HG03432 (cell line): Measurements from ENCODE around the gene GABBR2.

Experiments
- ATAC-seq: cut with Tn5 transposase; IDR thresholded peaks from one replicate; pipeline ENCODE4 v1.9.1; 2021; ENCODE audit warnings: mild to moderate bottlenecking, moderate library complexity; ENCODE audit not compliant: unreplicated experiment

The GABBR2 gene

DNA sequence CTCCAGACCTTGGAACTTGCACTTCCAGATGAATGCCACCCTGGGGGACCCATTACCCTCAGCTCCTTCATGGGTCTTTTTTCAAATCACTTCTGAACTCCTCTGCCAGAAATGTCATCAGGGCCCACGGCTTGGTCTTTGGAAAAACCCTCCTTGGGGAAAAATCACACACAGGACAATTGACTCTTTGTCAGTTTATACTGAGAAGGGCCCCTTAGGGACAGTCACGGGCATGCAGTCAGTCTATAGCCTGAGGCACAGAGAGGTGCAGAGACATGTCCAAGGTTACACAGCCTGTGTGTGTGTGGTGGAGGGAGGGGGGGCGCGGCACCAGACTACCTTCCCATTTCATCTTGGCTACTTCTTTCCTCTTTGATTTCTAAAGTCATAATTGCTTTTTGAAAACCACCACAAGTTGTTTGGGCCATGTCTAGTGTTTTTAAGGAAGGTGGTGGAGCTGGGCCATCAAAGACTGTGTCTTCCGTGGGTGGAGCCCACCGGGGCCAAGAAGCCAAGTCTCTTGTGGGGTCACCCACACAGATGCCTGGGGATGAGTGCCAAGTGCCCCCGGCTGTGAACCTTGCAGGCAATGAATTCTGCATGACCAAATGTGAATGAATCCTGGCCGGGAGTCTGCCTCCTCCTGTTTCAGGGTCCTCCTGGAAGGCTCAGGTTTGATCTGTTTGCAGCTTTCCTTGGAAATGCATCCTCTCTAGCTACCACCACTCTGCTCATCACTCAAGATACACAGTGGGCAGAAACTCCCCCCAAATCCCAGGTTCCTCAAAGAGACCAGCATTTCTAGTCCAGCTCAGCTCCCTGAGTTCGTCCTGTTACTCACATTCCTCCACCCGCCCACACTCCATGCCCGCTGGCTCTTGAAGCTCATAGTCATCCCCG lies 253.2 kb downstream of the GABBR2 start:
- no peak for ATAC-seq

DNA sequence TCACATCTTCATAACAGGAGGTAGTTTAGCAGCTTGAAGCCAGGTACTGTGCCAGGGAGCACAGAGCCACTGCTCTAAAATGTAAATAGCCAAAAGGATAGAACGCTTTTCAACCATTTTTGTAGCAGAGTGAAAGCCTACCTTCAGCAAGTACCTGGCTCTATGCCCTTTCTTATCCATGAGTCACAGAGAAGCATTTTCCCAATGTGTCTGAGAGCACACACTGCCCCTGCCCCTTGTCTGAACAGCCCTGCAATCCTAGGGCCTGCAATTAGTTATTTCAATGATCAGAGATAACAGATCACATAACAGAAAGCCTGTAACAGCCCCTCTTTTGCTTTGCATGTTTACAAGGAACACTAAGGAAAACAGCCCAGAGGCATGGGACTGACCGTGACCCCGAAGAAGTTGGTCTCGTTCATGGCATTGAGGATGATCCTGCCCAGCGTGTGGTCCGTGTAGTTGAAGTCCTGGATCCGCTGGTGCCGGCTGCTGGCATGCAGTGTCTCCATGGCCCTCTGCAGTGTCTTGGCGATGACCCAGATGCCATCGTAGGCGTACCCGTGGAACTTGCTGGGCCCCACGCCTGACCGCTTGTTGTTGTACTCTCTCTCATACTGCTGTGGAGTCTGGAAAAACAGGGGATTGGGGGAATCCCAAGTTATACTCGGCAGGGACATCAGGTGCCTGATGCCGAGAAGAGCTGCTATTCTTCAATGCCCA lies 255.0 kb downstream of the GABBR2 start:
- no peak for ATAC-seq

DNA sequence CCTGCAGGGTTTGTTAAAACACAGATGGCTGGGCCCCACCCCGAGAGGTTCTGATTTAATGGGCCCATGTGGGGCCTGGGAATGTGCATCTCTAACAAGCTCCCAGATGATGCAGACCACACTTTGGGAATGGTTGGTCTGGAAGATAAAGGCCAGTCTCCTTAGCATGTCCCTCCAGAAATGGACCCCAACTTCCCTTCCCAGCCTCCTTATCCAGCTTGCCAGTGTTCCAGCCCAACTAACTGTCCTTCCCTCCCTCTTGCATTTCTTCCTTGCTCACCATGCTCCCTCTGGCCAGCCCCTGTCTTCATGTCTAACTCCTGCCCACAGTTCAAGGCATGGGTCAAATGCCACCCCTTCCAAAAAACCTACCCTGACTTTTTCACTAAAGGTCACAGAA lies 257.2 kb downstream of the GABBR2 start:
- ATAC-seq: no peak

DNA sequence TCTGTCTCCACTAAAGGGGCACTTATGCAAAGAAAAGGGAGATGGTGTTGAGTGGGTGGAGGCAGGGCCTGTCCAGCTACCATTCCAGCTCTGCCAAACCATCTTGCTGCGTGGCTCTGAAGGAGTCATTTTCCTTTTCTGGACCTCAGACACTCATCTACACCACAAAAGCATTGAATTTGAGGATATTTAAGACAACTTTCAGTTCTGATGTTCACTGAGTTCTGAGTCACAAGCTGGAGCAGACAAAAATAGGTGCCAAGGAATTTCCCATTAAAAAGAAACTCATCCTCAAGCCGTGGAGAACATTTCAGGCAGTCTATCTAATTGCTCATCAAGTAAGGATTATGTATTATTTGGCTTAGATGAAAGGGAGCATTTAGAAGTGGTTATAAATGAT lies 258.2 kb downstream of the GABBR2 start:
- no peak for ATAC-seq

DNA sequence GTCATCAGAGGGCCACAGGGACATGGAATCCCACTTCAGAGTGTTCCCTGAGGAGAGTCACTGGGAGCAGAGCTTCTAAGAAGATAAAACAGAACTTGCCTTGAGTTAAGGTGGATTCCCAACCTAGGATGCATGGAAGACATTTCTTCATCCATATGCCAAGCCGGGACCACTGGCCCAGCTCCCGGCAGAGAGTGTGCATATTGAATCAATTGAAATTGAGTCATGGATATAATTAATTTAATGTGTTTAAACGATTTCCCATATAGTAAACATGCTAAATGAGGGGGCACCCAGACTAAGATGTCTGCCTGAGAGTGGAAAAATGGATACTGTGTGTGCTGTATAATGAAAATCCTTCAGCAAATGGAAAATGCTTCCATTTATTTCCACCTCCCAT lies 258.9 kb downstream of the GABBR2 start:
- ATAC-seq: no peak

DNA sequence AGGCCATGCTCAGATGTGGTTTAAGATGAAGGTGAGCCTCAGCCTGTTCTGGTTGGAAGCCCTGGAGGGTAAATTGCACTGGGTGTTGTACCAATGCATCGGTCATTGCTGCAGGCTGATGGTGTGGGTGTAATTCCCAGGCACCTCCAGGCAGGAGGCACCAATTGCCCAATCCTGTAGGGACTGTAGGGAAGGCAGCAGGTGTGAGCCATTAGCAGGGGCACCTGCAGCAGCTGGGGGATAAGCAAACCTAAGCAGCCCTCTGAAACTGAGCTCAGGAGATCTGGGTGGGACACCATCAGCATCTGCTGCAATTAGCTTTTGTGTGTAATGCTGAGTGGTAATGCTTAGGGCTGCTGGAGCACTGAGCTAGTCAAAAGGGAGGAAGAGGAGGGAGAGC lies 263.2 kb downstream of the GABBR2 start:
- no peak for ATAC-seq

DNA sequence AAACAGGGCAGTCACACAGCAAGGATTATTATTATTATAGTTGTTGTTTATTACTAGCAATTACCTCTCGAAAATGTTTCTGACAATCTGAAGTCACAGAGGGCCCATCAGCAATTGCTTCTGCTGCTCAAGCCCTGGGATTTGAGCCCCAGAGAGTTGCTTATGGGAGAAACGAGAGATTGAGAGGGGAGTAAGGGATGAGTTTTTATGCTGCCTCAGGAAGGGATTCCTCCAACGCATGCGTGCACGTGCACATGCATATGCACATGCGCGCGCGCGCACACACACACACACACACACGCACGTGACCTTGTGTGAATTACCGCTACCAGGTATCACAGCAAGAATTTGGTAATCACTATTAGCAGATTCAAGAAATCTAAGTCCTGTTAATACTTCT lies 264.1 kb downstream of the GABBR2 start:
- ATAC-seq: no peak

DNA sequence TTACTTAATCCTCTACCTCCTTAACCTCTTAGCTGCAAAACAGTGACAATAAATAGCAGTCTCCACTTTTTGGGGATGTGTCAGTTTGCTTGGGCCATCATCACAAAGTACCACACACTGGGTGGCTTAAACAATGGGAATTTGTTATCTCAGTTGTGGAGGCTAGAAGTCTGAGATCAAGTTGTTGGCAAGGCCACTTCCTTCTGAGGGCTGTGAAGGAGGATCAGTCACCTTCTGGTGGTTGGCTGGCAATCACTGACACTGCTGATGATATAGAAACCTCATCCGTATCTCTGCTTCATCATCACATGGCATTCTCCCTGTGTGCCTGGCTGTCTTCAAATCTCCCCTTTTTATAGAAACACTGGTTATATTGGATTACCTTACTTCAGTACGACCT lies 266.2 kb downstream of the GABBR2 start:
- ATAC-seq: no peak

DNA sequence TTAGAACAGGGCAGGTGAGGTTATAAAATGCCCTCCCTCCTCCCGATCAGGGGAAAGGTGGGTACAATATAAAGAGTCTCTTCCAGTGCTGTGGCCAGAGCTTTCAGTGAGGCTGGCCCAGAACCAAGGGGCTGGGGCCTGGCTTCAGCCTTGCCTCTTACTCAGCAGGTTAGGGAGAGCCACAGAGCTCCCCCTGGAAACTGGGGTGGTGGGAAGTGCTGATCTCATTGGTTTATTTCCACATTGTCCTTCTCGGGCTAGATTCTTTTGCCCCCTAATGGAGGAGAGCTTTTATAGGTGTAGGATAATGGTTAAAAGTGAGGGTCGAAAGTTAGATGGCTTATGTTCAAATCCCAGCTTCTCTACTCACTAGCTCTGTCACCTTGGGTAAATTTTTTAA lies 266.6 kb downstream of the GABBR2 start:
- no peak for ATAC-seq

DNA sequence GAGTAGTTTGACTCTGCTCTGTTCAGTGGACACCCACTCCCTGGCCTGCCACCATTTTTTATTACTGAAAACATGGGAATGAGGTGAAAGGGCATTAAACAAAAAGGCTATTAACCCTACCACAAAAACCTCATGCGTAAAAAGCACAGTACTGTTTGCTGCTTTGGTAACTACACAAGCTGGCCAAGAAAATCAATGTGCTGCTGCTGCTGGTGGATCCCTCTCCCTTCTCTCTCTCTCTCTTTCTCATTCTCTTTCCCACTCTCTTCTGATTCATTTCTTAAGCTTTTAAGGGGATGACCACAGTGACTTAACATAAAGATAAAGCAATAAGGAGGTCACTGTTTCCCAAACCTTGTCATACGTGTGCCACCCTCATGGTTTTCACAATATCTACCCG lies 270.1 kb downstream of the GABBR2 start:
- no peak for ATAC-seq

DNA sequence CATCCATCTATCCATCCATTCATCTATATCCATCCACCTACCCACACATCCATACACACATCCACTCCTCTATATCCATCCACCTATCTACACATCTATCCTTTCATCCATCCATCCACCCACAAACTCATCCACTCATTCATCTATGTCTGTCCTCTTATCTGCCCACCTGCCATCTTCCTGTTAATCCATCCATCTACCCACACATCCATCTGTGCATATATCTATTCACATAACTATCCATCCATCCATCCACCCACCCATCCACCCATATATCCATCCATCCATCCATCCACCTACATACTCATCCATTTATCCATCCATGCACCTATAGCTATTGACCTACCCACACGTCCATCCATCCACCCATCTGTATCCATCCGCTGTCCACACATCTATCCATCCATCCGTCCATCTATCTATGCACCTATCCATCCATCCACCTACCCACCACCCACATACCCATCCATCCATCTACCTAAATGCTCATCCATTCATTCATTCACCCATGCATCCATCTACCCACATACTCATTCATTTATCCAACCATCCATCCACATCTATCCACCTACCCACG lies 271.2 kb downstream of the GABBR2 start:
- no peak for ATAC-seq

DNA sequence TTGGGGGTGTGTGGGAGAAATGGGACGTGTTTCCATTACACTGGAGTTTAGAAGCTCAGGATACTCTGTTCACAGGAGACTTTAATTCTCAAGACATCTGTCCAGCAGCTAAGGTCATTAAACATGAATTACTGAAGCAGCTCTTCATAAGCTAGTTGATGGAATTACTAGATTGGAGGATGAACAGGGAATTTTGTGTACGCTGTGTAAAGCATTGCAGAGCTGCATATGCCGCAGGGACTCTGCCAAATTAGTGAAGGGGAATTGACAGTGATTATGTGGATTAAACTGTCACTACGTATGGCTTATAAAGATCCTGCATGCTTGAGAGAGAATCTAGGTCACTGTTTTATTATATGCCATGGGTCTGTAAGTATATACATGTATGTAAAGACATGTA lies 275.8 kb downstream of the GABBR2 start:
- no peak for ATAC-seq

DNA sequence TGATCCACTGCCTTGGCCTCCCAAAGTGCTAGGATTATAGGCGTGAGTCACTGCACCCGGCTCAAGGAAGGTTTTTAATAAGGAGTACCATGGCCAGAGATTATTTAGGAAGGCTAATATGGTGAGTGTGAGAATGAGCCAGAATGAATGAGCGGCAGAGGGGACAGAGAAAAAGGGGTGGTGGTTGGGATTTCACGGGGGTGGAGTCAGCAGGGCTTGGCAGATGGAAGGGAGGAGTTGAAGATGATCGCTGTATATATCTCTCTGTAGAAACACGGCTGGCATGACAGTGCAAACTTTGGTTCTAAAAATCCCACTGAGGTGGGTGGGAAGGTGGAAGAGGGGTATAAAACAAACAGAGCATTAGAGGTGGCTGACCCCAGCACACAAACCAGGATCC lies 276.6 kb downstream of the GABBR2 start:
- ATAC-seq: no peak

DNA sequence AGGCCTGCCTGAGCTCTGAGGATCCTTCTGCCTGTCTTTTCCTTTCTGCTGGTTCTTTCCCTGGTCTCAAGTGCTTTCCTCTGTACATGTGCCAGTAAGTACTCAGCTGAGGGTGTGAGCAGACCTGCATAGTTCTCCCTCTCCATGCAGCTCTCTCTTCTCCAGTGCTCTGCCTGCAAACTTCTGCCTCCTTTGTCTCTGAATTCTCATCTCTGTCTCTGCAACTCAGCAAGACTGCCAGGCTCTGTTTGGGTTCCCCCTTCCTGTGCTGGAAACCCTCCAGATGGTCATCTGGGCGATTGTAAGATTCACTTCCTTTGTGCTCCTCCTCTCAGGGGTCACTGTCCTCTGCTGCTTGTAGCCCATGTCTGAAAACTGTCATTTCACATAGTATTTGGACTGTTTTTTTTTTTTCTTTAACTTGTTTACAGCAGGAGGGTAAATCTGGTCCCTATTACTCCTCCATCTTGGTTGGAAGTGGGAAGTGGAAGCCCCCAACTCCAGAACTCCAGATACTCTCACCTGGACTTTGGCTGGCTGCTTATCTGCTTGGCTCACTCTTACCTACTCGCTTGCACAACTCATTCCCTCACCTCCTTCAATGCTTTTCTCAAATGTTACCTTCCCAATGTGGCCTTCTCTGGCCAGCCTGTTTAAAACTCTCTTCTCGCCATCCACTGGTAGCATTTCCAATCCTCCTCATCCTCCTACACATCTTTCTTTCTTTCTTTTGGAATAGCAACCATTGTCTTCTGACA lies 278.0 kb downstream of the GABBR2 start:
- ATAC-seq: no peak

DNA sequence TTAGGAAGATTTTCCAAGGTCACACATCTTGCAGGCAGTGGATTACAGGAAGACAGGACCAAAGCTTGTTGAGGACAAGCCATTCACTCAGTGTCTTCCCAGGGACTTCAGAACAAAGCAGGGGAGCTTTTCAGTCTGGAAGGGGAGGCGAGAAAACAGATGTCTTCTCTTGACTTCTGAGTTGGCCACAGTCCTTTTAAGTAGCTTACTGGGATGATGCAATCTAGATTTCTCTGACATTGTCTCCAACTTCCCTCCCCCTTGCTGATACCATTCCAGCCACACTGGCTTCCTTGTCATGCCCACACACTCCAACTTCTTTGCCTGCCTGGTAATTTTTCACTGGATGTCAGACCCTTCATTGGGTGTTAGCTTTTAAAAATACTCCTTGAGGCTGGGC lies 279.1 kb downstream of the GABBR2 start:
- ATAC-seq: no peak

DNA sequence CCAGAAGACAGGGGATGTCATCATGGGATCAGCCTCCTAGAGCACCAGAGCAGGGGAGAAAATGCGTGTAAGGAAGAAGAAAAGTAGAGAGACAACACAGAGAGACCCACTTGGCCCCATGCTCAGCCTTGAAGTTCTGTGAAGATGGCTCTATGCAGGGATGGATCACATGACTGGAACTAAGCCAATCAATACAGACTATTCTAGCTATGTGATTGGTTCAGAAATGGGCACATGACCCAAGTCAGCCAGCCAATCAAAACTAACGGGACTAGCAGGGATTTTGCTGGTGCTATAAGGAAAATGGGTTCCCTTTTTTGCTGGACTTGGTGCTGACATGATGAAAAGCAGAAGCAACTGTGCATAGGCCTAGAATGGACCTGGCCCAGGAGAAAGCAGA lies 280.3 kb downstream of the GABBR2 start:
- no peak for ATAC-seq

DNA sequence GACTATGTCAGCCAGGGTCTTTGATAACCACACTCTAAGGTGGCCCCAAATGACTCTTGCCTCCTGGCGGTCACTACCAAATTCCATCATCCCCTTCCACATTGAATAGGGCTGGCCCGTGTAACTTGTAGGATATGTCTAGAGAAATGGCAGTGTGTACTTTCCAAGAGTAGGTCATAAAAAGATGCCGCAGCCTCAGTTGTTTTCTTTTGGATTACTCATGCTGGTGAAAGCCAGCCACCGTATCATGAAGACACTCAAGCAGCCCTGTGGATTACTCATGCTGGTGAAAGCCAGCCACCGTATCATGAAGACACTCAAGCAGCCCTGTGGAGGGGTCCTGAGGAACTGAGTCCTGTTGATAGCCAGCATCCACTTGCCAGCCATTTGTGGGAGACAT lies 281.2 kb downstream of the GABBR2 start:
- no peak for ATAC-seq

DNA sequence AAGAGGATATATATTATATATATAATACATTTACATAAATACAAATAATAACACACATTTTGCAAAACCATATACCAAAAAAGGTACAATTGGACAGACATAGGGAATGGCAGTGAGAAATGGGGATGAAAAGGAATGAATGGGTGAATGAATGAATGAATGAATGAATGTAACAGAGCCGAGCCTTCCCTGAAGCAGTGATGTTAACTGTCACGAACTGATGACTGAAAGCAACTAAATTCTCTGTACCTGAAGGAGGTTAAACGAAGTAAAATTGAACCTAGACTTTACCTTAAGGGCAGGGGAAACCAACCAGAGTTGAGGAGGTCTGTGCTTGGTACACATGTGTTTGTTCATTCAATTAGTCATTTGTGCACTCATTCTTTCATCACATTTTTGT lies 283.7 kb downstream of the GABBR2 start:
- ATAC-seq: no peak

DNA sequence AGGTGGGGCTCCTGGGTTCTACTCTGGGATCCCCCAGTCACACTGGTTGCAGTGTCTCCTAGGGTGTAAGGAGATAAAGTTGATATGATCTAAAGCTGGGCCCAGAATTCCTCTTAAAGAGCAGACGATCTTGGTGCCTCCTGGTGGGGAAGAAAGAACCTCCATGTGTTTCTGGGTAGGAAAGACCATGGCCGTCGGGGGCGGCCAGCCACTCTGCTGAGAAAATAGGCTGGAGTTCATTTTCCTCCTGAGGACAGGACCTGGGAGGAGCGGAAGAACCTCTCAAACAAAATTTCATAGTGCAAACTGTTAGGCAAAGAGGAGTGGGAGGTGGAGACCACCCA lies 289.5 kb downstream of the GABBR2 start:
- ATAC-seq: no peak

DNA sequence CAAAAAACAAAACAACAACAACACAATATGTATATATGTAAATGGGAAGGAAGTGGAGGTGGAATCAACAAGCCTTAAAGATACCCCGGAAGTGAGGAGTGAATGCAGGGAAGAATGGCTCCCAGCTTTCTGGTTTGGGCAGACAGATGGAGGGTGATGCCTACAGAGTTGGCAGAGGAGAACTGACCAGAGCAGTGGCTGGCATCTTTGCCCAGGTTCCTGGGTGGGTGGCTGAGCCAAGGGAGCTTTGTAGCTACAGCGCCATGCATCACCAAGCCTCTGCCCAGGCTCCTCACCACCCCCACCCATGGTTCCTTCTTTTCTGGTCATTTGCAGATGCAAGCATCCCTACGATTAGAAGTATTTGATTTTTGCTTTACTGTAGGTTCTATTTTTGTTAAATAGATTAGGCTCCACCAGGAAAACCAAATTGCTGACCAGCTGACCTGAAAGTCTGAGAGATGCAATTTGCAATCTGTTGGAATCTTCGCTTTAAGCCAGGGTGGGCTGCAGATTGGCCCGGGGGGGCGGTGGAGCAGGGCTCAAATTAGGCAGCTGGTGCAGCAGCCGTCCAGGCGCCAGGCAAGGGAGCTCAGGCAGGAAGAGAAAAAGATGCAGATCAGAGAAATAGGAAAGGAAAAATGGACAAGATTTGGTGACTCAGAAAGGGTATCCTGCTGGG lies 290.0 kb downstream of the GABBR2 start:
- ATAC-seq: no peak
